ENCODE results near the gene IFT122.

IFT122 gene

GRCh38 chr3:129561619-129562248, 121.7 kb downstream of the IFT122 start:
- DNase-seq: no peak

- DNase-seq: no peak
These were observed 122.8 kb downstream of the IFT122 start for GRCh38 chr3:129562803-129563202.

- DNase-seq: no peak
These were observed 123.3 kb downstream of the IFT122 start for GRCh38 chr3:129563332-129563731.

- no peak for DNase-seq
These were observed 124.0 kb downstream of the IFT122 start for GRCh38 chr3:129563850-129564535.

- no peak for DNase-seq
These were observed 125.1 kb downstream of the IFT122 start for GRCh38 chr3:129564981-129565644.

GRCh38 chr3:129565902-129566301, 125.9 kb downstream of the IFT122 start:
- DNase-seq: no peak

- no peak for DNase-seq
These were observed 127.2 kb downstream of the IFT122 start for GRCh38 chr3:129567176-129567705.

- no peak for DNase-seq
These were observed 127.9 kb downstream of the IFT122 start for GRCh38 chr3:129567939-129568338.

- DNase-seq: no peak
These were observed 129.8 kb downstream of the IFT122 start for GRCh38 chr3:129569856-129570255.

All from CD4-positive, alpha-beta T cell treated with Interleukin-17A for 4 hours (primary cell).